ENCODE data around the gene PCTP.

Gene PCTP

DNA sequence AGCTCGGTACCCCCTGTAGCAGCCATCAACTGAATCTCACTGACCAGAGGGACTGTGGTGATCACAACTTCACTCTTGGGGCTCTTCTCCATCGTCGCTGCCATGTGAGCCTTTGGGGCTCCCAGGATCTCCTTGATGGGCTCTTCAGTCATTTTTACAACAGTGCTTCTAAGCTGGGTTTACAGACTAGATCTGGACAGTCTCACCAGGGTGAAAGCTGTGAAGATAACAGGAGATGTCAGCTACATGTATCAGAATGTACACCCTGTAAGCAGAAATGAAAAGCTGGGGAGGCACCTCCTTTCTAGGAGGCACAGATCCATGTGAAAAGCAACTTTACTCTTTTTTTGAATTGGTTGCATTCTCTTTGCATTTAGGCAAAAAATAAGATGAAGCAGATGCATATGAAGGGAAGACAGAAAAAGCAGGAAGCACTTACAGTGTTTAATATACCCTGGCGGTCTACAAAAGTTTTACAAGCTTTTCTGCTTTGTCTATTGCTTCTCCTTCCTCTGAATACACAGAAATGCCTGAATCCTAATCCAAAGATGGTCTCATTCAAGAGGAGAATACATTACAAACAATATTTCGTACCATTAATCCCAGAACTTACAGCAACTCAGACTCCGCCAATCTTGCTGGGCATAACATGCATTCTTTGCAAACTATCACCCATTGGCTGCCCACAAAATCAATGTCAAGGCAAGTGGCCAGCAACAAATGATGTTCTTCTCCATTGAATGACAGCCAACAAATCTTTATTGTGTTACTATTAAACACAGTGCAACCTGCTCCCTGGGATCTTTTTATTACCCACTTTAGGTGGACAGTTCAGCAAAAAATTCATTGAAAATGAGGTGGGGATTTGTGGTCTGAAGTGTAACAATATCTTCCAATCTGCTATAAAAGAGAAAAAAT lies 29.7 kb upstream of the PCTP start:
- Histone ChIP-seq H3K27me3 (ENCODE audit: insufficient read depth, low read length) (no peaks in the 10 kb centered on the region), H3K79me2 (ENCODE audit: insufficient read depth, low read length) (no peaks in the 10 kb centered on the region), H3K9me3 (ENCODE audit: low read length) (no peaks in the 10 kb centered on the region), H3K9me2 (ENCODE audit: low read depth, low read length) (no peaks in the 10 kb centered on the region), H3K9ac (ENCODE audit: low read length) (no peak overlapping the region), H3K36me3 (ENCODE audit: insufficient read depth, low read length) (no peaks in the 10 kb centered on the region), H3K4me2 (ENCODE audit: low read length) (no peak overlapping the region), H3F3A (ENCODE audit: insufficient read depth, low read length) (no peaks in the 10 kb centered on the region), H4K20me1 (ENCODE audit: insufficient read depth, low read length) (no peaks in the 10 kb centered on the region), H3K4me1 (ENCODE audit: insufficient read depth, low read length, severe bottlenecking) (no peaks in the 10 kb centered on the region), H3K27ac (ENCODE audit: low read depth, low read length, poor library complexity, severe bottlenecking) (no peak overlapping the region), H2AFZ (ENCODE audit: low read length) (no peak overlapping the region), H3K4me3 (ENCODE audit: low read depth, low read length, poor library complexity, severe bottlenecking) (no peak overlapping the region)
- TF ChIP-seq EZH2 (IDR thresholded peaks at IDR 0.05; ENCODE audit: borderline replicate concordance, low read length): no peak
- TF ChIP-seq, protein P1, sequence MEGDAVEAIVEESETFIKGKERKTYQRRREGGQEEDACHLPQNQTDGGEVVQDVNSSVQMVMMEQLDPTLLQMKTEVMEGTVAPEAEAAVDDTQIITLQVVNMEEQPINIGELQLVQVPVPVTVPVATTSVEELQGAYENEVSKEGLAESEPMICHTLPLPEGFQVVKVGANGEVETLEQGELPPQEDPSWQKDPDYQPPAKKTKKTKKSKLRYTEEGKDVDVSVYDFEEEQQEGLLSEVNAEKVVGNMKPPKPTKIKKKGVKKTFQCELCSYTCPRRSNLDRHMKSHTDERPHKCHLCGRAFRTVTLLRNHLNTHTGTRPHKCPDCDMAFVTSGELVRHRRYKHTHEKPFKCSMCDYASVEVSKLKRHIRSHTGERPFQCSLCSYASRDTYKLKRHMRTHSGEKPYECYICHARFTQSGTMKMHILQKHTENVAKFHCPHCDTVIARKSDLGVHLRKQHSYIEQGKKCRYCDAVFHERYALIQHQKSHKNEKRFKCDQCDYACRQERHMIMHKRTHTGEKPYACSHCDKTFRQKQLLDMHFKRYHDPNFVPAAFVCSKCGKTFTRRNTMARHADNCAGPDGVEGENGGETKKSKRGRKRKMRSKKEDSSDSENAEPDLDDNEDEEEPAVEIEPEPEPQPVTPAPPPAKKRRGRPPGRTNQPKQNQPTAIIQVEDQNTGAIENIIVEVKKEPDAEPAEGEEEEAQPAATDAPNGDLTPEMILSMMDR (IDR thresholded peaks at IDR 0.05; ENCODE audit: low read length): no peak

DNA sequence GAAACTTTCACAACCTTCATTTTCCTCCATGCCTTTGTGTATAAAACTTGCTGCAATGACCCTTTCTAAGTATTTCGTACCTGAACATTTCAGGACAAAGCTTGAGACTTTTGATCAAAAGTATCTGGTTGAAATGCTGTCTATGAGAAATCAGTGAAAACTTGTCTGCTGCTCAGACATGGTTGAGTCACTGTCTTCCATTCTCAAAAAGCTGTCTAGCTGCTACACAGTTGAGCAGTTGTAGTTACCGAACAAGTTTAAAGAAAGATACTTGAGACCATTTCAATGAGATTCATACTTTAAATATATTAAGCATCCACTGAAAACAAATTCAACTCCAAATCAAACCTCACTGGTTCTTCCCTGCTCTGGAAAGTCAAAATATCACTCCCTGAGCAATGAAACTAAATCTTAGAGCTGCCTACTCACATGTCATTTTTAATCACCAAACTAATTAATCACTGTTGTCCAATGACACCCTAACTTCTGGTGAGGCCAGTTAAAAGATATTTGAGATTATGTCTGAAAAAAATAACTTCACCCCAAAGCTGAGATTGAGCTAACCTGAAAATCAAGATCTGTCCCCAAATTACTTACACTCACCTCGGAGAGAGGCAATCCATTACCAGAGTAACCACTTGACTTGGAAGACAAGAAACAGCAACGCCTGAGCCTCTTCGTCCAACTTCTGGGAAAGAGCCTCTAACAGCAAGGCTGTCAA lies 28.7 kb upstream of the PCTP start:
- TF ChIP-seq, protein P1 (IDR thresholded peaks at IDR 0.05; ENCODE audit: low read length): no peak
- TF ChIP-seq EZH2 (IDR thresholded peaks at IDR 0.05; ENCODE audit: borderline replicate concordance, low read length): no peak
- Histone ChIP-seq H3K9me3 (ENCODE audit: low read length) (no peaks in the 10 kb centered on the region), H3K27me3 (ENCODE audit: insufficient read depth, low read length) (no peaks in the 10 kb centered on the region), H3K79me2 (ENCODE audit: insufficient read depth, low read length) (no peaks in the 10 kb centered on the region), H3K4me3 (ENCODE audit: low read depth, low read length, poor library complexity, severe bottlenecking) (no peak overlapping the region), H3K9me2 (ENCODE audit: low read depth, low read length) (no peaks in the 10 kb centered on the region), H3K36me3 (ENCODE audit: insufficient read depth, low read length) (no peaks in the 10 kb centered on the region), H3F3A (ENCODE audit: insufficient read depth, low read length) (no peaks in the 10 kb centered on the region), H2AFZ (ENCODE audit: low read length) (no peak overlapping the region), H3K4me2 (ENCODE audit: low read length) (no peak overlapping the region), H3K27ac (ENCODE audit: low read depth, low read length, poor library complexity, severe bottlenecking) (no peak overlapping the region), H3K4me1 (ENCODE audit: insufficient read depth, low read length, severe bottlenecking) (no peaks in the 10 kb centered on the region), H4K20me1 (ENCODE audit: insufficient read depth, low read length) (no peaks in the 10 kb centered on the region), H3K9ac (ENCODE audit: low read length) (no peak overlapping the region)

DNA sequence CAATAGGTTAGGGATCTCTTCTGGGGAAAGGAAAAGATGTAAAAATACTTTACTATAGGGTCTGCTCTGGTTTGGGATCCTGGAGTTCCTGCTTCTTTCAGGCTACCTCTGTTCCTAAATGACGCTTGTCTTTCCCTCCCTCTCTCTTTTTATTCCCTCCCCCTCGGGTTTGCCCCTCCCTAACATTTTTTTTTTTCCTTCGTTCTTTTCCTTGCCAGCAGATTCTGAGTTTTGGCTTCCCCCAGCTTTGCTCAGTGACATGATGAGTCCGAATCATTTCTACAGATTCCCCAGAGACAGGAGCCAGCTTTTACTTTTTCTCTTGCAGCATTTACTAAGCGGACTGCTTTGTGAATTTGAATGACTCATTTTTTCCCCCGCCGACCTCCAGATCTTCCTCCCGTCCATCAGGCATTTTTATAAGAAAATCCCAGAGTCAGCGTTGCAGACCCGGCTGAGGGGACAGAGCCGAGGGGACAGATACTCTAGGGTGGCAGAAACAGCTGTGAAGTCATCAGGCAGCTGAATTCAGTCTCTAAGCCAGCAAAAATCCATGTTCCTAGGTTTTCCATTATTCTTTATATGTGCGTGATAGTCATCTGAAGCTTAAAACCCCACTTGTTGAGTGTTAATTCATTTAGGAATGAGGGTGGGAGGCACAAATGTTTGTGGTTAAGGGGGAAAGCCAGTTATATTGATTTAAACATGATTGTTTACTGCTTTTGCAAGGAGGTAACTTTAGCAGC lies 27.9 kb upstream of the PCTP start, which contains the start of gene TMEM100:
TSS of gene TMEM100 (minus strand) at position 123 of the 746 bp plus-strand sequence. CDS start 1,794 bp downstream, outside the sequence.
- Histone ChIP-seq H3K27me3 (ENCODE audit: insufficient read depth, low read length) (no peaks in the 10 kb centered on the region), H3K36me3 (ENCODE audit: insufficient read depth, low read length) (no peaks in the 10 kb centered on the region), H3K9me3 (ENCODE audit: low read length) (no peaks in the 10 kb centered on the region), H3F3A (ENCODE audit: insufficient read depth, low read length) (no peaks in the 10 kb centered on the region), H3K4me3 (ENCODE audit: low read depth, low read length, poor library complexity, severe bottlenecking) (no peak within 1 kb of the TSS), H3K79me2 (ENCODE audit: insufficient read depth, low read length) (no peaks in the 10 kb centered on the region), H3K9me2 (ENCODE audit: low read depth, low read length) (no peaks in the 10 kb centered on the region), H3K9ac (ENCODE audit: low read length) (no peak within 1 kb of the TSS), H2AFZ (ENCODE audit: low read length) (no peak within 1 kb of the TSS), H3K4me1 (ENCODE audit: insufficient read depth, low read length, severe bottlenecking) (no peaks in the 10 kb centered on the region), H3K4me2 (ENCODE audit: low read length) (no peak within 1 kb of the TSS), H3K27ac (ENCODE audit: low read depth, low read length, poor library complexity, severe bottlenecking) (no peak within 1 kb of the TSS), H4K20me1 (ENCODE audit: insufficient read depth, low read length) (no peaks in the 10 kb centered on the region)
- TF ChIP-seq EZH2 (IDR thresholded peaks at IDR 0.05; ENCODE audit: borderline replicate concordance, low read length): no peak
- TF ChIP-seq, protein P1 (IDR thresholded peaks at IDR 0.05; ENCODE audit: low read length): no peak

Data from OCI-LY1 (cell line).